Measurements from ENCODE around the gene HOXC13.

Gene HOXC13

DNA sequence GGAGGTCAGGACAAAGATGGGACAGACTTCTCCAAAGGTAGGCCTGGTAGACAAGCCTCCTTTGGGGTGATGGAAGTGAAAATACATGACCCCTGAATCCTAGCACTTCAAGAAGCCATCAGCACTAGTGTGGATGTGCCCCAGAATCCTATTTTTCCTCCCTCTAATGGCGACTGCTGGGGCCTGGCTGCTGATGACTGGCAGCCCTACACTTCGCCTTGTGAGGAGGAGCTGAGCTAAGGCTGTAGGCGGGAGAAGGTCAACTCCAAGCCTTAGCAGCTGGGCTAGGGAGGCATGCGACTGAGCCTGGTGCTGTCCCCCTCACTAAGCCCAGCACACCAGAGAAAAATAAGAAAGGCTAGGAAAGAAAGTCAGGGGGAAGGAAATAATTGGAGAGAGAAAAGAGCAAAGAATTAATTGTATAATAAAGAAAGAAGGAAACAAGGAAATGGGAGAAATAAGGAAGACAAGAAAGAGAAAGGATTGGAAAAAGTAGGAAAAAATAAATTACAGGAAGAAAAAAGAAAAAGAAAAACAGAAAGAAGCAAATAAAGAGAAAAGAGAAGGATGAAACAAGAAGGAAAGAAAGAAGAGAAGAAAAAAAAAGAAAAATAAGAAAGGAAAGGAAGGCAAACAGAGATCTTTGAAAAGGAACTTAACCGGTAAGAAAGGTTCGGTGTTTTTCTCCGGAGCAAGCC lies 41.6 kb downstream of the HOXC13 start:
- no peaks in the 10 kb centered on the region for H3K36me3 ChIP-seq (ENCODE audit: control insufficient read depth, insufficient read depth, low read length)
- no peak overlapping the region for H3K4me3 ChIP-seq (ENCODE audit: extremely low read depth, insufficient read depth, low read length, poor library complexity, severe bottlenecking)
- H3K4me1 ChIP-seq (ENCODE audit: control insufficient read depth, insufficient read depth, low read length, poor library complexity, severe bottlenecking): peaks cover 1% of the 10 kb centered on the region
- no peak overlapping the region for H3K27ac ChIP-seq (ENCODE audit: low read depth, low read length, severe bottlenecking)
- H3K9me3 ChIP-seq (ENCODE audit: control insufficient read depth, low read length): peaks cover 4% of the 10 kb centered on the region
- 31 to 45% methylated on average over 3 to 5 of the region's 7 CpGs for WGBS, 2 experiments (ENCODE audit: insufficient coverage in 2 of 2)

- peaks cover 7% of the 10 kb centered on the region for H3K9me3 ChIP-seq (ENCODE audit: control insufficient read depth, low read length)
- H3K4me3 ChIP-seq (ENCODE audit: extremely low read depth, insufficient read depth, low read length, poor library complexity, severe bottlenecking): no peak overlapping the region
- no peaks in the 10 kb centered on the region for H3K4me1 ChIP-seq (ENCODE audit: control insufficient read depth, insufficient read depth, low read length, poor library complexity, severe bottlenecking)
- no peaks in the 10 kb centered on the region for H3K36me3 ChIP-seq (ENCODE audit: control insufficient read depth, insufficient read depth, low read length)
- H3K27ac ChIP-seq (ENCODE audit: low read depth, low read length, severe bottlenecking): no peak overlapping the region
- WGBS, 2 experiments (ENCODE audit: insufficient coverage in 2 of 2): 40 to 47% methylated on average over 12 of the region's 15 CpGs
These were observed 42.3 kb downstream of the HOXC13 start for GRCh38 chr12:53980802-53981496.

GRCh38 chr12:53981634-53982565 lies 43.3 kb downstream of the HOXC13 start:
- Histone ChIP-seq H3K9me3 (ENCODE audit: control insufficient read depth, low read length) (peaks cover 8% of the 10 kb centered on the region), H3K36me3 (ENCODE audit: control insufficient read depth, insufficient read depth, low read length) (no peaks in the 10 kb centered on the region), H3K4me3 (ENCODE audit: extremely low read depth, insufficient read depth, low read length, poor library complexity, severe bottlenecking) (no peak overlapping the region), H3K4me1 (ENCODE audit: control insufficient read depth, insufficient read depth, low read length, poor library complexity, severe bottlenecking) (no peaks in the 10 kb centered on the region), H3K27ac (ENCODE audit: low read depth, low read length, severe bottlenecking) (no peak overlapping the region)
- 9 to 14% methylated on average over 27 to 29 of the region's 30 CpGs for WGBS, 2 experiments (ENCODE audit: insufficient coverage in 2 of 2)

GRCh38 chr12:53982648-53983567 lies 44.3 kb downstream of the HOXC13 start:
- Histone ChIP-seq H3K36me3 (ENCODE audit: control insufficient read depth, insufficient read depth, low read length) (no peaks in the 10 kb centered on the region), H3K4me1 (ENCODE audit: control insufficient read depth, insufficient read depth, low read length, poor library complexity, severe bottlenecking) (no peaks in the 10 kb centered on the region), H3K27ac (ENCODE audit: low read depth, low read length, severe bottlenecking) (no peak overlapping the region), H3K4me3 (ENCODE audit: extremely low read depth, insufficient read depth, low read length, poor library complexity, severe bottlenecking) (no peak overlapping the region), H3K9me3 (ENCODE audit: control insufficient read depth, low read length) (peaks cover 8% of the 10 kb centered on the region)
- WGBS, 2 experiments (ENCODE audit: insufficient coverage in 2 of 2): 35 to 43% methylated on average over 16 to 18 of the region's 26 CpGs

DNA sequence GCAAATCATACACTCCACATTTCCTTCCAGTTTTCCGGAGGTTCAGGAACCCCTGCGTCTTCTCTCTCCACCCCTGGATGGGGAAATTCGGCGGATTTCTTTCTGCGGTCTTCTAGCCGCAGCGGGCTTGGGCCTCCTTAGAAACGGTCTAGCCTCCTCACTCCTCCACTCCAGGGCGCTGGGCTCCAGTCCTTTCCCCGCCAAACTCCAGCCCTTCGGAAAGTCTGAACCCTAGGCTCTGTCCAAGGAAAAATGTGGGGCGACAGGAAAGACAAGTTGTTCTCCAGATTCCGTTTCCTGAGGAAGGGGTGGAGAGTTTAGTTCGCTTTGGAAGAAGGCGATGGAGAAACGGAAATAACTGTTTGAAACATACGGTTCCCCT lies 44.9 kb downstream of the HOXC13 start:
- Histone ChIP-seq H3K27ac (ENCODE audit: low read depth, low read length, severe bottlenecking) (no peak overlapping the region), H3K4me1 (ENCODE audit: control insufficient read depth, insufficient read depth, low read length, poor library complexity, severe bottlenecking) (peaks cover under 1% of the 10 kb centered on the region), H3K4me3 (ENCODE audit: extremely low read depth, insufficient read depth, low read length, poor library complexity, severe bottlenecking) (no peak overlapping the region), H3K36me3 (ENCODE audit: control insufficient read depth, insufficient read depth, low read length) (no peaks in the 10 kb centered on the region), H3K9me3 (ENCODE audit: control insufficient read depth, low read length) (peaks cover 8% of the 10 kb centered on the region)
- 19 to 26% methylated on average over 5 to 11 of the region's 17 CpGs for WGBS, 2 experiments (ENCODE audit: insufficient coverage in 2 of 2)

- Histone ChIP-seq H3K4me1 (ENCODE audit: control insufficient read depth, insufficient read depth, low read length, poor library complexity, severe bottlenecking) (peaks cover 5% of the 10 kb centered on the region), H3K36me3 (ENCODE audit: control insufficient read depth, insufficient read depth, low read length) (no peaks in the 10 kb centered on the region), H3K4me3 (ENCODE audit: extremely low read depth, insufficient read depth, low read length, poor library complexity, severe bottlenecking) (no peak overlapping the region), H3K27ac (ENCODE audit: low read depth, low read length, severe bottlenecking) (no peak overlapping the region), H3K9me3 (ENCODE audit: control insufficient read depth, low read length) (peaks cover 8% of the 10 kb centered on the region)
- 25 to 29% methylated on average over 20 to 23 of the region's 30 CpGs for WGBS, 2 experiments (ENCODE audit: insufficient coverage in 2 of 2)
These were observed 45.4 kb downstream of the HOXC13 start for GRCh38 chr12:53983950-53984572.

DNA sequence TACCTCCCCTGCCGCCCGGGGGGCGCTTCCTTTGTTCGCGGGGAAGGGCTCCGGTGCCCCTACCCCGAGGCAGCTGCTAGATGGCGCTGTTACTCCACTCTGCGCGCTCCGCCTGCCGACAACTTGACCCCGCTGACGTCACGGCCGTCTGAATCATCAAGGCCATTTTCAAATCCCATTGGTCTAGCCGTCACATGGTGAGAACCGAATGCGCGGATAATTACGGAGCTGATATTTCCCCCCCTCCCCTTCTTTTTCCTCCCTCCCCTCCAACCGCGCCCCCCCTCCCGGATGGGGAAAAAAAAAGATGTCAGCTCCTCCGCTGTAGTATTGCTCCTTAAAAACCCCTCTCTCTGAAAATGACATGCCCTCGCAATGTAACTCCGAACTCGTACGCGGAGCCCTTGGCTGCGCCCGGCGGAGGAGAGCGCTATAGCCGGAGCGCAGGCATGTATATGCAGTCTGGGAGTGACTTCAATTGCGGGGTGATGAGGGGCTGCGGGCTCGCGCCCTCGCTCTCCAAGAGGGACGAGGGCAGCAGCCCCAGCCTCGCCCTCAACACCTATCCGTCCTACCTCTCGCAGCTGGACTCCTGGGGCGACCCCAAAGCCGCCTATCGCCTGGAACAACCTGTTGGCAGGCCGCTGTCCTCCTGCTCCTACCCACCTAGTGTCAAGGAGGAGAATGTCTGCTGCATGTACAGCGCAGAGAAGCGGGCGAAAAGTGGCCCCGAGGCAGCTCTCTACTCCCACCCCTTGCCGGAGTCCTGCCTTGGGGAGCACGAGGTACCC lies 46.5 kb downstream of the HOXC13 start, which contains the start of gene HOXC10:
Gene HOXC10 (plus strand): TSS at position 246 of the 791 bp plus-strand sequence. CDS start 114 bp downstream, at position 360.
- Histone ChIP-seq H3K4me3 (ENCODE audit: extremely low read depth, insufficient read depth, low read length, poor library complexity, severe bottlenecking) (no peak within 1 kb of the TSS), H3K4me1 (ENCODE audit: control insufficient read depth, insufficient read depth, low read length, poor library complexity, severe bottlenecking) (peaks cover 7% of the 10 kb centered on the region), H3K36me3 (ENCODE audit: control insufficient read depth, insufficient read depth, low read length) (no peaks in the 10 kb centered on the region), H3K27ac (ENCODE audit: low read depth, low read length, severe bottlenecking) (no peak within 1 kb of the TSS), H3K9me3 (ENCODE audit: control insufficient read depth, low read length) (peaks cover 8% of the 10 kb centered on the region)
- 35 to 39% methylated on average over 41 to 49 of the region's 55 CpGs for WGBS, 2 experiments (ENCODE audit: insufficient coverage in 2 of 2)

DNA sequence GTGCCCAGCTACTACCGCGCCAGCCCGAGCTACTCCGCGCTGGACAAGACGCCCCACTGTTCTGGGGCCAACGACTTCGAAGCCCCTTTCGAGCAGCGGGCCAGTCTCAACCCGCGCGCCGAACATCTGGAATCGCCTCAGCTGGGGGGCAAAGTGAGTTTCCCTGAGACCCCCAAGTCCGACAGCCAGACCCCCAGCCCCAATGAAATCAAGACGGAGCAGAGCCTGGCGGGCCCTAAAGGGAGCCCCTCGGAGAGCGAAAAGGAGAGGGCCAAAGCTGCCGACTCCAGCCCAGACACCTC lies 47.0 kb downstream of the HOXC13 start:
- Histone ChIP-seq H3K36me3 (ENCODE audit: control insufficient read depth, insufficient read depth, low read length) (no peaks in the 10 kb centered on the region), H3K9me3 (ENCODE audit: control insufficient read depth, low read length) (peaks cover 8% of the 10 kb centered on the region), H3K4me1 (ENCODE audit: control insufficient read depth, insufficient read depth, low read length, poor library complexity, severe bottlenecking) (peaks cover 7% of the 10 kb centered on the region), H3K4me3 (ENCODE audit: extremely low read depth, insufficient read depth, low read length, poor library complexity, severe bottlenecking) (no peak overlapping the region), H3K27ac (ENCODE audit: low read depth, low read length, severe bottlenecking) (no peak overlapping the region)
- 30 to 48% methylated on average over 19 to 20 of the region's 21 CpGs for WGBS, 2 experiments (ENCODE audit: insufficient coverage in 2 of 2)

GRCh38 chr12:53985994-53986685 lies 47.5 kb downstream of the HOXC13 start:
- no peak overlapping the region for H3K27ac ChIP-seq (ENCODE audit: low read depth, low read length, severe bottlenecking)
- WGBS, 2 experiments (ENCODE audit: insufficient coverage in 2 of 2): 12 to 14% methylated on average over 36 to 42 of the region's 50 CpGs
- peaks cover 7% of the 10 kb centered on the region for H3K4me1 ChIP-seq (ENCODE audit: control insufficient read depth, insufficient read depth, low read length, poor library complexity, severe bottlenecking)
- no peak overlapping the region for H3K4me3 ChIP-seq (ENCODE audit: extremely low read depth, insufficient read depth, low read length, poor library complexity, severe bottlenecking)
- H3K36me3 ChIP-seq (ENCODE audit: control insufficient read depth, insufficient read depth, low read length): no peaks in the 10 kb centered on the region
- peaks cover 8% of the 10 kb centered on the region for H3K9me3 ChIP-seq (ENCODE audit: control insufficient read depth, low read length)

Data from mesodermal cell (in vitro differentiated cells).